ENCODE data around the gene KHDC1.
"Not testable (repeated sequence)": the region's sequence is repeated elsewhere in the genome, so short reads cannot be mapped to it uniquely, and the experiment has no call there.

KHDC1 gene

DNA sequence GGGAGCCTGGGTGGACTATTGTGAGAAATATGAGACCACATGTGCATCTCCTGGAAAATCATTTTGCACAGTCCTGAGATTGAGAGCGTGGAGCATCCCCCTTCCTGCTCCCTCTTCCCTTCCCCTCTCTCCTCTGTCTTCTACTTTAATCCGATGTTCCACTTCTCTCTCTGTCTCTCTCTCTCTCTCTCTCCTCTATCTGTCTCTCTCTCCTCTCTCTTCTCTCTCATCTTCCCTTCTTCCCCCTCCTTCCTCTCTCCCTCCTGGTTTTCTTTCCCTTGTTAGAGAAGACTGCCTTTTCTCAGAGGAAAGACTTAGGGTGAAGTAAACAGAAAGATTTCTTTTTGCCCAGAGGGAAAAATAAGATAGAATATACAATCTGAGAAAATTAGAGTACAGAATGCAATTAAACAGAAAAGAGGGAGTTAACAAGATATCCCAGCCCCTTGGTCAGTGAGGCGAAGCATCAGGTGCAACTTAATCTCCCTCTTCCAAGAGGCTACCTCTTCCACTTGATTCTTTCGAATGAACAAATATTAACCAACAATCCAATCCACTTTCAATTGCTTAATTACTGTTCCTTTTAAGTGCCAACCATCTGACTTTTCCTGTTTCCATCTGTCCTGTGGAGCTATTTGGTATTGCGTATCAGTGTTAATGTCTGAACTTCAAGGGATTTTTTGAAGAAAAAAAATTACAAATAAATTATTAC lies 14.6 kb downstream of the KHDC1 start:
- no peak for DNase-seq

DNA sequence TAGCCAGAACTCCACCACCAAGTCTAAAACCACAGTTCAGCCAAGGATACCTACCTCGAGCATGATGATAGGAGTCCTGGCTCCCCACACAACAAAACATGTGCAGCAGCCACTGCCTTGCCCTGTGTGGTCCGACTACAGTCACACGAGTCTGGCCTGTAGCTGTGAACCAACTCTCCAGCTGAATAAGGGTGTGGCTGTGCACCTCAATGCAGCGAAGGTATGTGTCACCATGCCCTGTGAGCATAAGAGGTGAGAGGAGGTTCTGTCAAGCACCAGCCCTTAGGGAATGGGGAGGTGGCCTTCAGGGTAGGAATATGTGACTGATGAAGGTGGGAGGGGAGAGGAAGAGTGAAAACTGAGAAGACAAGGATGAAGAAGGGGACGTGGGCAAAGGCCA lies 21.0 kb downstream of the KHDC1 start:
- DNase-seq, result no peak

DNA sequence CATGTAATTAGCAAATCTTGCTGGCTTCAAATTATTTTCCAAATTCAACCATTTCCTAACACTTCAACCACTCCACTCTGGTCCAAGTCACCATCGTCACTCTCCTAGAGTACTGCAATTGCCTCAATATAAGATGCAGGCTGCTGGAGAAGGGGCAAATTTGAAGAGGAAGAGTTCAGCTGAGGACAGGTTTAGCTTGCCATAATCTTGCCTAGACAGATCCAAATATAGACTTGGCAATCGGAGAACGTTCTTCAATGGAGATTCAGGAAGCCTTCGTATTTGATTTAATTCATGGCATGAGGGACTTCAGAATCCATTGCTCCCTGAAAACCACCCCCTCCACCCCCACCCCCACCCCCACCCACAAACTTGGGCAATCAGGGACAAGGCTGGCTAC lies 22.3 kb downstream of the KHDC1 start:
- no peak for DNase-seq

DNA sequence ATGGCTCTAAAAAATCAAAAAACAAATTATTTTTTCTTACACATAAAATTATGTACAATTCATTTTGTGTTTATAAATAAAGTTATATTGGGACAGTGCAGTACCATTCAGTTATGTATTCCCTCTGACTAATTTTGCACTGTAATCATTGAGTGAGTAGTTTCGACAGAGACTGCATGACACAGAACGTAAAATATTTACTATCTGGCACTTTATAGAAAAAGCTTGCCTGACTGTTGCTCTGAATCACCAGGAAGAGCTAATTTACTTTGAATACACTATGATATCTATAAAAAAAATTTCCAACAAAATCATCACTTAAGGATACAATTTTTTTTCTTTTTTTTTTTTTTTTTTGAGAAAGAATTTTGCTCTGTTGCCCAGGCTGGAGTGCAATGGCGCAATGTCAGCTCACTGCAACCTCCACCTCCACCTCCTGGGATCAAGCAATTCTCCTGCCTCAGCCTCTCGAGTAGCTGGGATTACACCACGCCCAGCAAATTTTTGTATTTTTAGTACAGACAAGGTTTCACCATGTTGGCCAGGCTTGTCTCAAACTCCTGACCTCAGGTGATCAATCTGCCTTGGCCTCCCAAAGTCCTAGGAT lies 26.7 kb downstream of the KHDC1 start:
- DNase-seq, result no peak

DNA sequence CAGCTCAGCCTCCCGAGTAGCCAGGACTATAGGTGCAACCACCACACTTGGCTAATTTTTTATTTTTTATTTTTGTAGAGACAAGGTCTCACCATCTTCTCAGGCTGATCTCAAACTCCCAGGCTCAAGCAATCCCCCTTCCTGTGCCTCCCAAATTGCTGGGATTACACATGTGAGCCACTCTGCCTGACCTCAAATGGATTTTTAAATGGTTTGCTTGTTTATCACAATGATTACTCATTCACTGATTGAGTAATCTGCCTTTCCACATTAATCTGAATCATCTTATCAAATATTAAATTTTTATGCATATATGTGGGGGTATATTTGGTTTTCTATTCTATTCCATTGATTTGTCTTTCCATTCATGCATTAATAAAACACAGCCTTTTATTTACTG lies 28.3 kb downstream of the KHDC1 start:
- no peak for DNase-seq

DNA sequence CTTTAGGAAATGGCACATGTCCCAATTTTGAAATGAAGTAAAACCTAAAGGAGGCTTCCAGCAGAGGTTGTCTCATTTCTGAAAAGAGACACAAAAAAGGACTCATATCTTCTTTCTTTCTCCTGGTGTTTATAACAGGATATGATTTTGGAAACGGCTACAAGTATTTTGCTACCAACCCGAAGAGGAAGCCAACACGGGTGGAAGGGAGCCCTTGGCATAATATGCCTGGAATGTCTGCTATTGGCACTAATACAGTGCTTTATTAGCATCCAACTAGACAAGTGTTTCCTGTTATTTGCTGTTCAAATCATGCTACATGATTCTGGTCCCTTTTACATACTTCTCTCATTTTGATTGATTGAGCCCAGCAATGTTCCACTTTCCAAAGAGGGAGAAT lies 29.0 kb downstream of the KHDC1 start:
- not testable (repeated sequence) for DNase-seq

DNA sequence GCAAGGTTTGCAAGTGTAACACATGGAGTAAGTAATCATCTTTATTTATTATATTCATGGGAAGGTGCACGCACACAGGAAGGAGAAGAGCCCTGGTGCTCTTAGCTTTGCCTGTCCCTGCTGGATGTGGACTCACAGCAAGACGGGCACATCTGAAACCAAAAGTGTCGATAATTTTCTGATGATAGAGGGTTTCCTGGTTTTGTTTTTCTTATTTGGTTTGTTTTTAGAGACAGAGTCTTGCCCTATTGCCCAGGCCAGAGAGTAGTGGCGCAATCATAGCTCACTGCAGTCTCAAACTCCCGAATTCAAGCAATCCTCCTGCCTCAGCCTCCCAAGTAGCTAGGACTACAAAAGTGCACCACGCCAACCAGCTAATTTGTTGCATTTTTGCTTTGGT lies 29.9 kb downstream of the KHDC1 start:
- no peak for DNase-seq

DNA sequence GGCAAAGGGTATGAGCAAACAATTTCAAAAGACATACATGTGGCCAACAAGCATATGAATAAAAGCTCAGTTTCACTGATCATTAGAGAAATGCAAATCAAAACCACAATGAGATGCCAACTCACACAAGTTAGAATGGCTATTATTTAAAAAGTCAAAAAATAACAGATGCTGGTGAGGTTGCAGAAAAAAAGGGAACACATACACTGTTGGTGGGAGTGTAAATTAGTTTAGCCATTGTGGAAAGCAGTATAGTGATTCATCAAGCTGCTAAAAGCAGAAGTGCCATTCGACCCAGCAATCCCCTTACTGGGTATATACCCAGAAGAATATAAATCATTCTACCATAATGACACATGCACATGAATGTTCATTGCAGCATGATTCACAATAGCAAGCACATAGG lies 31.0 kb downstream of the KHDC1 start:
- peak; percentile 54 for DNase-seq

DNA sequence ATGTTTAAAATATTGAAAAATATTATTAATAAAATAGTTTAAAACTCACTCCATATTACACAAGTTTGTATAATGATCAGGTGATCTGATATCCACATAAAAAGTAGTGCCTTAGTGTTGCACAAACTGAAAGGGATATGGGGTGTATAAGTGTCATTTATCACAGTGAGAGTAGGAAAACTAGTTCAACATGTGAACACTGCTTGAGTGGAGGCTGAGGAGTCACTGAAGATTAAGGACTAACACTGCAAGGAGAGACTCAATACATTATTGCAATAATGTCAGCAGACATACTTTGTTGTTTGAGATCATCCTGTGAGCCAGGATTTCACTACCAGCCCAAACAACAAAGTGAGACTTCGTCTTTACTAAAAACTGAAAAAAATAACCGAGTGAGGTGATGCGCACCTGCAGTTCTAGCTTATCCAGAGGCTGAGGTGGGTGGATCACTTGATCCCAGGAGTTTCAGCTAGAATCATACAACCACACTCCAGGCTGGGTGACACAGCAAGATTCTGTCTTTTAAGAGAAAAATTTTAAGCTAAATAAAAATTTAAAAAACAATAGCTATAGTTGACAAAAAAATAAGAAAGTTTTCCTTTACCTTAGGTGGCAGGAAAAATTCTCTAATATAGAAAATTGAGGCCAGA lies 35.3 kb downstream of the KHDC1 start:
- DNase-seq, result no peak

DNA sequence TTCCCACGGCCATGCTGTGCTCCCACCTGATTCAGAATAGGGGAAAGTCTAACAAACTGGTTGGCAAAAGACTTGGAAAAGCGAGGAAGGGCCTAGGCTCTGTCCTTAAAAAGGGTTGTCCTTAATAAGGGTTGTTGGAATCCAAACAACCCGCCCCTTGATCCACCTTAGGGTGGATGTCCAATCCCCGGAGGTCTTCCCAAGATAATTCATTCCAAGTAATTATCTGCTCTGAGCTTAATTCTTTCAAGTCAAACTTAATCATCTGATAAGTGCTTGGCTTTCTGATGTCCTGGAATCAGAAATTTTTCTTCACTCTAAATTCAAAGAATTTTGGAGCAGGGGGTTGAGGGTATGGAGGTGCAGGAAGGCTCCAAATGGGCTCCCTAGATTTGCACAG lies 37.6 kb downstream of the KHDC1 start, which contains the start of gene KHDC1L:
Gene KHDC1L, minus strand, starts transcription at position 101 of the 400 bp plus-strand sequence. Its CDS starts 88 bp downstream, at position 13.
- no peak for DNase-seq

DNA sequence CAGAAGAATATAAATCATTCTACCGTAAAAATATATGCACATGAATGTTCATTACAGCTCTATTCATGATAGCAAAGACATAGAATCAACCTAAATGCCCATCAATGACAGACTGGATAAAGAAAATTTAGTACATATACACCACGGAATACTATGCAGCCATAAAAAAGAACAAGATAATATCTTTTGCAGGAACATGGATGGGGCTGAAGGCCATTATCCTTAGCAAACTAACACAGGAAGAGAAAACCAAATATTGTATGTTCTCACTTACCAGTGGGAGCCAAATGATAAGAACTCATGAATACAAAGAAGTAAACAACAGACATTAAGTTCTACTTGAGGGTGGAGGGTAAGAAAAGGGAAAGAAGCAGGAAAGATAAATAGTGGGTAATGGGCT lies 46.1 kb downstream of the KHDC1 start:
- DNase-seq, result no peak

DNA sequence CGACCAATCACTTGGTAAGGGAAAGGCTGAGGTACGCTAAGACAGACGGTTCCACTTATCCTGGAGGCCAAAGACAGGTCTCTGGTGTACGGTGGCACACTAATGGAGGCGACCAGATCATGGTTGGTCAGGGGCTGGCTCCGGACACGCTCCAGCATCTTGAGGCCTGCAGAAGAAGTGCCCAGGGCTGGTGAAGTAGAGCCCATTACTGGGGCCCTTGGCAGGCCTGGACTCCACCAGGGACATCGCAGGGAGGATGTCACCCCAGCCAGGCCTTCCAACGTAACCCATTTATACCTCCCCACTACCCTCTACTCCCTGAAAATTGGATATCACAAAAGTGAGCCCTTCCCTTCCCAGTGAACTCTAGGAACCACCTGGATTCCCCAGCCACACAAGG lies 53.9 kb downstream of the KHDC1 start:
- DNase-seq, result no peak

DNA sequence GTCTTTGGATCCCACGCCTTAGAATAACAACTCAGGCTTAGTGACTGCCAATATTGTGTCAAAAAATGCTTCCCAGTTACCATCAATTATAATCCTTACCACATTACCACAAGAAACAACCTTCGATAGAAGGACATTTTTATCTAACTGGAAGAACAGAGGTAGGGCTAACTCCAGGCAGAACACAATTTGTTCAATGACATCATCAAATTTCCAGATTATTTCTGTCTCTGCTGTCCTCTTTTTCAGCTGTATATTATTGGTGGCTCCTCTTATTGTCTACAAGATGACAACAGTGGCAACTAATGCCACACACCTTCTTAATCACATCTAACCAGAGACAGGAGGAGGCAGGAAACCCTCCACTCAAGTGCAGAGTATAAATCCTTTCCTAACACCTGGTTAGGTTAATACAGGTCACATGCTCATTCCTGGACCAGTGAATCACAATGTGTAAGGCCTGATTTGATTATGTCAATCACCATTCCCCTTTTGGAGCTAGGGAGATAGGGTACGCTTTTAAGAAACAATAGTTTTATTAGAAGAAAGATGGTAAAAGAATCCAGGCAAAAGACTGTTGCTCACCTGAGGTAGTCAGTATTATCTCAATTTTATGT lies 55.7 kb downstream of the KHDC1 start:
- DNase-seq, result no peak

DNA sequence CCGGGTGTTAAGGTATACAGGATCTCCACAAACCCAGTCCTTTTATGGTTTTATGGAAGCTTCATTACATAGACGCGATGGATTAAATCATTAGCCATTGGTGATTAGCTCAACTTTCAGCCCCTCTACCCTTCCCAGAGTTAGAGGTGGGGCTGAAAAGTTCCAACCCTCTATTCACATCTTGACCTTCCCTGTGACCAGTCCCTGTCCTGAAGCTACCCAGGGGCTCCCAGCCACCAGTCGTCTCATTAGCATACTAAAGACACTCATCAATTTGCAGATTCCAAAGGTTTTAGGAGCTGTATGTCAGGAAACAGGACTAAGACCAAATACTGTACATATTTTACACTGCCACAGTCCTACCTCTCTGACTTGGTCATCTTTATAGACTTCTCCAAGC lies 58.7 kb downstream of the KHDC1 start:
- DNase-seq, result no peak

DNA sequence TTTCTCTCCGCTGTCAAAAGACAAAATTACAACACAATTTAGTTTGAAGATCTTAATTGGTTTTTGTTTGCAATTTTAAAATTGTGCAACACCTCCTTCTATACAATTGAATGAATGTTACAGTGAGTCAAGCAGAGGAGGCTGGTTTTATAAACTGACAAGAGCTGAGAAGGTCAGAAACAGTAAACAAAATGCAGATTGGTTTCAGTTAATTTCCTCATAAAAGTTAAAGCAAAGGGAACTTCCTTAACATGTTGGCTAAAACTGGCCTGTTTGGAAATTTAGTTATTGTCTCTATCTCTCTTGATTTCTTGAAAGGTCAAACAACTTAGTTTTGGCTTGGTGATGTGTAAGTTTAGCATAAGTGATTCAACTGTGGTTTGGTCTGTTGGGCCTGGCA lies 59.9 kb downstream of the KHDC1 start:
- DNase-seq, result no peak

DNA sequence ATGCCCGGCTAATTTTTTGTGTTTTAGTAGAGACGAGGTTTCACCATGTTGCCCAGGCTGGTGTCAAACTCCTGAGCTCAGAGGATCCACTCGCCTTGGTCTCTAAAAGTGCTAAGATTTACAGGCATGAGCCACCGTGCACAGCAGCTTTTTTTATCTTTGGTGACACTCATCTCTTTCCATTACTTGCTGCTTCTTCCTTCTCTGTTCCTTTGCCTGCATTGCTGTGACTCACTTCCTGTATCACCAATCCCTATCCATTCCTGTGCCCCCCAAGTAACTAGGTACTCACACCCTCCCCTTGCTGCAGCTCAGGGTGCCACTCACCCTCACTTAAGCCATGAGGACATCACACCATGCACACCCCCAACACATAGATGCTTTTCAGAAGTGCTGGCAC lies 62.3 kb downstream of the KHDC1 start:
- no peak for DNase-seq

DNA sequence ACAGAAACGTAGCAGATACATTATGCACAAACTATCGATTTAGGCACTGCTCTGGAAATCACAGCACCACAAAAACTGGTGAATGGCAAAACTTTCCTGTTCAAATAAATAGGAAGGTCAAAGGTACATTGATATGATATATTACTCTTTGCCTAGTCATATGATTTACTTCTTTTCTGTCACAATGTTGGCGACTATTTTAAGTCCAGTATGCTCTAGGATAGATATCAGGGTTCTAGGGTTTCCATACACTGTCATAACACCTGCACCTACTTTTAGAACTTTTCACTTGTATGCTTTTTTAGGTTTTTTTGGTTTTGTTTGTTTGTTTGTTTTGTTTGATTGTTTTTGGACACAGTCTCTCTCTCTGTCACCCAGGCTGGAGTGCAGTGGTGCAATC lies 62.7 kb downstream of the KHDC1 start:
- no peak for DNase-seq

DNA sequence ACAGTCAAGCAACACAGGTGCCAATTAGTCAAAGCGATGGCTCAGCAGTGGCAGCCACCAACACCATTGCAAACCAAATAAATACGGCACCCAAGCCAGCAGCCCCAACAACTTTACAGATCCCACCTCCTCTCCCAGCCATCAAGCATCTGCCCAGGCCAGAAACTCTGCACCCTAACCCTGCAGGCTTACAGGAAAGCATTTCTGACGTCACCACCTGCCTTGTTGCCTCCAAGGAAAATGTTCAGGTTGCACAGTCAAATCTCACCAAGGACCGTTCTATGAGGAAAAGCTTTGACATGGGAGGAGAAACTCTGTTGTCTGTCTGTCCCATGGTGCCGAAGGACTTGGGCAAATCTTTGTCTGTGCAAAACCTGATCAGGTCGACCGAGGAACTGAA lies 68.3 kb downstream of the KHDC1 start:
- no peak for DNase-seq

DNA sequence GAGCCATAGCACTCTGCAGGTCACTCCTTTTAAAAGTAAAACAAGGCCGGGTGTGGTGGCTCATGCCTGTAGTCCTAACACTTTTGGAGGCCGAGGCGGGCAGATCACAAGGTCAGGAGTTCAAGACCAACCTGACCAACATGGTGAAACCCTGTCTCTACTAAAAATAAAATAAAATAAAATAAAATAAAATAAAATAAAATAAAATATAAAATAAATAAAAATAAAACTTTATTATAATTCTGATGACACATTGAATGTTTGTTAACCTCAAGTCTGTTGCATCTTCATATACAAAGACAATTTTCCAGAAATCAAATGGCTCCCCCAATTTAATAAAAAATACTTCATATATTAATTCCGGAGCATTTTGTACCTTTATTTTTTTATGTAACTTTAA lies 69.7 kb downstream of the KHDC1 start:
- DNase-seq, result not testable (repeated sequence)

Measured in GDM1 (cell line).